Measurements from ENCODE around the gene GREM2.

DNA sequence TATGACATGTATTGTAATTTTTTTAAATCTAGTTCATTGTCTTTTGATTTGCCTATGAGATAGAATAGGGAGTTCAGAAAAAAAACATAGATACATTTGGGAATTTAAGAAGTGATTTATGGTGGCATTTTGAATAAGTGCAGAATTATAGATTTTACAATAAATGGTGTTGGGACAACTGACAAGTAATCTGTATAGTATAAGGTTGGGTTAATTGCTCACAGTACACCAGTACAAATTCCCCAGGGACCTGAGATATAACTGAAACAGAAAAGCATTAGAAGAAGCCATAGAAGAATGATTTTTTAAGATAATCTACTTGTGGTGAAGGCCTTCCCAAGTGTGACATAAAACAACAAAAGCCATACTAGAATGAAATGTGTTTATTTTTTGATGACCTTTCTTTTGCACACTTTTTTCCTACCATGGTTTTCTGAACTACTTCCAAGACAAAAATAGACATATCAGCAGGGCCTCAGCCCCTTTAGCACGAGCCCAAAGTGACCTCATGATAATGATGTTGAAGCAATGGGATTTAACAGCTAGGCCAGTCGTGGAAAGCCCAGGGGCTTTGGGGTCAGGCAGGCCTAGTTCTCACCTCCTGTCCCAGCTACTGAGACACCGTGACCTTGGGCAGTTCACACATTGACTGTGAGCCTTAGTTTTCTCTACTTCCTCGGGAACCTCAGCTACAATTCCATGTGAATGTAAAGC, 87.4 kb downstream of the GREM2 start:
- TF ChIP-seq, protein P1, sequence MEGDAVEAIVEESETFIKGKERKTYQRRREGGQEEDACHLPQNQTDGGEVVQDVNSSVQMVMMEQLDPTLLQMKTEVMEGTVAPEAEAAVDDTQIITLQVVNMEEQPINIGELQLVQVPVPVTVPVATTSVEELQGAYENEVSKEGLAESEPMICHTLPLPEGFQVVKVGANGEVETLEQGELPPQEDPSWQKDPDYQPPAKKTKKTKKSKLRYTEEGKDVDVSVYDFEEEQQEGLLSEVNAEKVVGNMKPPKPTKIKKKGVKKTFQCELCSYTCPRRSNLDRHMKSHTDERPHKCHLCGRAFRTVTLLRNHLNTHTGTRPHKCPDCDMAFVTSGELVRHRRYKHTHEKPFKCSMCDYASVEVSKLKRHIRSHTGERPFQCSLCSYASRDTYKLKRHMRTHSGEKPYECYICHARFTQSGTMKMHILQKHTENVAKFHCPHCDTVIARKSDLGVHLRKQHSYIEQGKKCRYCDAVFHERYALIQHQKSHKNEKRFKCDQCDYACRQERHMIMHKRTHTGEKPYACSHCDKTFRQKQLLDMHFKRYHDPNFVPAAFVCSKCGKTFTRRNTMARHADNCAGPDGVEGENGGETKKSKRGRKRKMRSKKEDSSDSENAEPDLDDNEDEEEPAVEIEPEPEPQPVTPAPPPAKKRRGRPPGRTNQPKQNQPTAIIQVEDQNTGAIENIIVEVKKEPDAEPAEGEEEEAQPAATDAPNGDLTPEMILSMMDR (conservative IDR thresholded peaks at IDR 0.05; ENCODE audit: low read depth, low read length), result no peak
- TF ChIP-seq EZH2 (IDR thresholded peaks at IDR 0.05; ENCODE audit: low read length, unreplicated experiment), result no peak
